HL-60/S4 treated with phorbol 12-myristate 13-acetate at 8.2 ng/mL for 4 days and 3 days (cell line): Measurements from ENCODE around the gene CLVS2.

Source experiments
- in situ Hi-C: fragments of 300-500 bp; cut with MboI; formaldehyde crosslinking; loops from 2 replicates; pipeline ENCODE4 v1.15.0; 2022; ENCODE audit warnings: low sequenced_read_pairs

CLVS2 gene

GRCh38 chr6:122995921-122996793 lies at the start of gene CLVS2:
Gene CLVS2 (plus strand): TSS chr6:122996235. CDS start chr6:122997778, 1,543 bp downstream.
- in situ Hi-C loops, result no loop called here

- in situ Hi-C loops, result no loop called here
These were observed 48.7 kb upstream of the CLVS2 start for GRCh38 chr6:122947355-122947754.

GRCh38 chr6:122953766-122954165 lies 42.3 kb upstream of the CLVS2 start:
- in situ Hi-C loops, result no loop called here

- in situ Hi-C loops, result no loop called here
These were observed 39.7 kb upstream of the CLVS2 start for GRCh38 chr6:122956376-122956775.

GRCh38 chr6:122962000-122962624 lies 33.9 kb upstream of the CLVS2 start:
- in situ Hi-C loops, result no loop called here

GRCh38 chr6:122969999-122970533 lies 26.0 kb upstream of the CLVS2 start:
- in situ Hi-C loops, result no loop called here

- in situ Hi-C loops, result no loop called here
These were observed 18.9 kb upstream of the CLVS2 start for GRCh38 chr6:122977180-122977579.

- in situ Hi-C loops, result no loop called here
These were observed 11.6 kb upstream of the CLVS2 start for GRCh38 chr6:122984393-122984792.

GRCh38 chr6:122994256-122994655 lies 1.8 kb upstream of the CLVS2 start:
- in situ Hi-C loops, result no loop called here

GRCh38 chr6:122996794-122997505 lies 915 bp downstream of the CLVS2 start:
- in situ Hi-C loops, result no loop called here

GRCh38 chr6:122997541-122998150 lies 1.6 kb downstream of the CLVS2 start:
- in situ Hi-C loops, result no loop called here

GRCh38 chr6:122998403-122998975 lies 2.5 kb downstream of the CLVS2 start:
- in situ Hi-C loops, result no loop called here

GRCh38 chr6:123000244-123000770 lies 4.3 kb downstream of the CLVS2 start:
- in situ Hi-C loops, result no loop called here

- in situ Hi-C loops, result no loop called here
These were observed 5.5 kb downstream of the CLVS2 start for GRCh38 chr6:123001540-123001939.

- in situ Hi-C loops, result no loop called here
These were observed 11.8 kb downstream of the CLVS2 start for GRCh38 chr6:123007885-123008284.

GRCh38 chr6:123009059-123009458 lies 13.0 kb downstream of the CLVS2 start:
- in situ Hi-C loops, result no loop called here

GRCh38 chr6:123014835-123015234 lies 18.8 kb downstream of the CLVS2 start:
- in situ Hi-C loops, result no loop called here

GRCh38 chr6:123016431-123017103 lies 20.5 kb downstream of the CLVS2 start:
- in situ Hi-C loops, result no loop called here

GRCh38 chr6:123017104-123017682 lies 21.2 kb downstream of the CLVS2 start:
- in situ Hi-C loops, result no loop called here
